BLaER1 (cell line): Measurements from ENCODE around the gene CSF2RB.

ENCODE experiments used
- H3K27ac ChIP-seq: shearing (Covaris generic); formaldehyde crosslinking; 2 replicates; pipeline ENCODE4 v1.8.1; 2022
- H3K27me3 ChIP-seq: shearing (Covaris generic); formaldehyde crosslinking; 2 replicates; pipeline ENCODE4 v1.8.1; 2022
- H3K36me3 ChIP-seq: shearing (Covaris generic); formaldehyde crosslinking; 2 replicates; pipeline ENCODE4 v1.8.1; 2022
- H3K4me1 ChIP-seq: shearing (Covaris generic); formaldehyde crosslinking; 2 replicates; pipeline ENCODE4 v1.8.1; 2022
- H3K4me2 ChIP-seq: shearing (Covaris generic); formaldehyde crosslinking; 2 replicates; pipeline ENCODE4 v1.8.1; 2022
- H3K4me3 ChIP-seq: shearing (Covaris generic); formaldehyde crosslinking; 2 replicates; pipeline ENCODE4 v1.8.1; 2022
- H3K9ac ChIP-seq: shearing (Covaris generic); formaldehyde crosslinking; 2 replicates; pipeline ENCODE4 v1.8.1; 2022
- H3K9me3 ChIP-seq: shearing (Covaris generic); formaldehyde crosslinking; 2 replicates; pipeline ENCODE4 v1.8.1; 2022
- H4K20me1 ChIP-seq: shearing (Covaris generic); formaldehyde crosslinking; 2 replicates; pipeline ENCODE4 v1.8.1; 2022
- Cebpa-rat ChIP-seq: shearing (Covaris generic); IDR thresholded peaks from 2 replicates; pipeline ENCODE4 v1.8.1; 2022

CSF2RB gene

DNA sequence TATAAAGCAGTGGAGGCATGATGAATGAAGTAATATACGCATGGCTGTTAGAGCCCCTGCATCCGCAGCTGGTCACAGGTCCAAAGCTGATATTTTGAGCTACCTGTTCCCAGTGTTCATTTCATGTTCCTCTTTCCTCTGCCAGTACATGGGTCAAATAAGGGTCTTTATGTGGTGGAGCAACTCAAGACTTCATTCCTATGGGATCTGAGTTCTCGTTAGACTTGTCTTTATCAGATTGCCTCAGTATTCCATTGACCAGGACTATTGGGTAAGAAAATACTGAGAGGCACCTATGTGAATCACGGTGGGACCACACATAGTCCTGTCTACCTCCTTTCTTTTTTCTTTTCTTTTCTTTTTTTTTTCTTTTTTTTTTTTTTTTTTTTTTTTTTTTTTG is 27.4 kb upstream of the CSF2RB start:
- Histone ChIP-seq H3K36me3 (no peaks in the 10 kb centered on the region), H4K20me1 (no peaks in the 10 kb centered on the region), H3K27me3 (no peaks in the 10 kb centered on the region), H3K9ac (no peak overlapping the region), H3K4me2 (no peak overlapping the region), H3K4me1 (no peaks in the 10 kb centered on the region), H3K27ac (no peak overlapping the region), H3K9me3 (peaks cover 26% of the 10 kb centered on the region), H3K4me3 (no peak overlapping the region)
- TF ChIP-seq Cebpa-rat, result no peak

DNA sequence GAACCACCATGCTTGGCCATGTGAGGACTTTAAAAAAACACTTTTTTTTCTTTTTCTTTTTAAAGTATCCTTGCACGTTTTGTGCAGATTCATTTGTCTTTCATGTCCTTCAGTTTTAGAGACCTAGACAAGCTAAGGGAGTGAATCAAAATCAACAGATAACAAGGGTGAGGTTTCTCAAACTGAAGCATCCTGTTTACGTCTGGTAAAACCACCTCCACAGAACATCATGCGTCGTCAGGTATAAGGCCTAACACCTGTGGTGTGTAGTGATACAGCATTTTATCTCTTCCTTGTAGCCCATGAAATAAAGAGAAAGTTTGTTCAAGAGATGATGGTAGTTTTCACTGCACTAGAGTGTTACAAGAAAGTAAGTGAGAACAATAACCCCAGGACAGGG is 26.3 kb upstream of the CSF2RB start:
- no peak overlapping the region for H3K4me2 ChIP-seq
- H4K20me1 ChIP-seq, result no peaks in the 10 kb centered on the region
- no peaks in the 10 kb centered on the region for H3K27me3 ChIP-seq
- peaks cover 14% of the 10 kb centered on the region for H3K9me3 ChIP-seq
- no peak overlapping the region for H3K9ac ChIP-seq
- TF ChIP-seq Cebpa-rat, result no peak
- H3K27ac ChIP-seq, result no peak overlapping the region
- H3K4me3 ChIP-seq, result no peak overlapping the region
- no peaks in the 10 kb centered on the region for H3K4me1 ChIP-seq
- no peaks in the 10 kb centered on the region for H3K36me3 ChIP-seq

- Histone ChIP-seq H3K36me3 (no peaks in the 10 kb centered on the region), H3K9me3 (peaks cover 16% of the 10 kb centered on the region), H3K4me2 (no peak overlapping the region), H3K9ac (no peak overlapping the region), H3K4me1 (no peaks in the 10 kb centered on the region), H4K20me1 (no peaks in the 10 kb centered on the region), H3K27ac (no peak overlapping the region), H3K4me3 (no peak overlapping the region), H3K27me3 (no peaks in the 10 kb centered on the region)
- TF ChIP-seq Cebpa-rat, result no peak
These were observed 21.8 kb upstream of the CSF2RB start for GRCh38 chr22:36891646-36892045.

DNA sequence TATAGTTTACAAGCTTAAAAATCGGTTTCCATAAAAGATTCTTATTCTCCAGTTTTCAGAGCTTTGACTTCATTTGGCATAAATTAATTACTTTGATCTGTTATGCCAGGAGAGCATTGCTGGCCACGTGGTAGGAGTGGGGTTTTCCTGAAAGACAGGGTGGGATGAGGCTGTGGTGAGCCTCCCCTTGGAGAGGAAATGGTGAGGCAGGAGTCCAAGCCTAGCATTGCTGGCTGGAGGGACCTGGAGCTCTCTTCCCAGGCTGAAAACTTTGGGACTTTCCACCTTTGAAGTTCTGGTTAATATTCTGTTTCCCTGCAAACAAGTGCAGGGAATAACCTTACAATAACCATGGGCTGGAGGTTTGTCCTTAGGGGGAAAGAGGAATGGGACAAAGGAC is 21.1 kb upstream of the CSF2RB start:
- Histone ChIP-seq H3K27me3 (no peaks in the 10 kb centered on the region), H3K4me2 (no peak overlapping the region), H4K20me1 (no peaks in the 10 kb centered on the region), H3K9me3 (peaks cover 19% of the 10 kb centered on the region), H3K4me3 (no peak overlapping the region), H3K36me3 (no peaks in the 10 kb centered on the region), H3K27ac (no peak overlapping the region), H3K4me1 (no peaks in the 10 kb centered on the region), H3K9ac (no peak overlapping the region)
- TF ChIP-seq Cebpa-rat, result no peak

DNA sequence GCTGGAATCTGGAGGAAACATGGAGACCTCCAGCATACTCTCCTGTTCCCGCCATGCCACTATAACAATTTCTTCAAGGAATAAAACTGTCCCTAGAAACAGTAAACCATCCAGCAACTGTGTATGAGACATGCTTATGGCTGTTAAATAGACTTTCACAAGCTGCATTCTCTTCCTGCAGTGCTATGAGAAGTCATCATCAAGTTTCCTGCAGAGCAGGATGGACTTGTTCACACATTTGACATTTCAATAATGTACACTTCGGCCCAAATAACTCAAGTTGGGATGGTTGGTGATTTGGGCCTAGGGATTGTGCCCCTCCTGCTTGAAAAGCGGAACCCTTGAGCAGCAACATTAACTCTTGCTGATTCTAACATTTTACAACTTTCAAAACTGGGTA is 20.2 kb upstream of the CSF2RB start:
- Histone ChIP-seq H3K36me3 (no peaks in the 10 kb centered on the region), H3K9me3 (peaks cover 19% of the 10 kb centered on the region), H3K4me2 (no peak overlapping the region), H3K9ac (no peak overlapping the region), H4K20me1 (no peaks in the 10 kb centered on the region), H3K4me1 (peaks cover 6% of the 10 kb centered on the region; the same call in 1 of the 2 replicates), H3K27ac (no peak overlapping the region), H3K27me3 (no peaks in the 10 kb centered on the region), H3K4me3 (no peak overlapping the region)
- TF ChIP-seq Cebpa-rat, result no peak

DNA sequence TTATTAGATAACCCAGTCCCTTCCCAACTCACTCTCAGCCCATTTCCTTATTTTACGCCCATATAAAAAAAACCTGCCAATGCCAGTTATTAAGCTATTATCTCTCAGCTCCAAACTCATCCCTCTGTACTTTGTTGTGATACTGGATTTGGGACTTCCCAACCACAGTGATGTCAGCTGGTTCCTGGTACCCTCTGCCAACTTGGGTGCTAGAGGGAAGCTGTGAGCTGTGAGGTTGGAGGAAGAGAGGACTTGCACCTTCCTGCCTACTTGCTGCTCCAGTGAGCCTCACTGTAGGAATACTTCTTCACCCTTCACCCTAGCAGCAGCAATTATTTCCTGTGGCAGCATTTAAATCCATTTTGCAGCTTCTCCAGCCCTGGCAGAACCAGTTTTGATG is 19.2 kb upstream of the CSF2RB start:
- Histone ChIP-seq H3K4me3 (no peak overlapping the region), H3K27ac (no peak overlapping the region), H4K20me1 (no peaks in the 10 kb centered on the region), H3K36me3 (no peaks in the 10 kb centered on the region), H3K9ac (no peak overlapping the region), H3K27me3 (no peaks in the 10 kb centered on the region), H3K4me2 (no peak overlapping the region), H3K9me3 (peaks cover 25% of the 10 kb centered on the region), H3K4me1 (peaks cover 6% of the 10 kb centered on the region; the same call in 1 of the 2 replicates)
- TF ChIP-seq Cebpa-rat, result no peak

- no peak overlapping the region for H3K27ac ChIP-seq
- no peaks in the 10 kb centered on the region for H3K36me3 ChIP-seq
- no peak overlapping the region for H3K4me2 ChIP-seq
- no peak overlapping the region for H3K9ac ChIP-seq
- H3K4me3 ChIP-seq, result no peak overlapping the region
- H4K20me1 ChIP-seq, result no peaks in the 10 kb centered on the region
- H3K9me3 ChIP-seq, result peaks cover 32% of the 10 kb centered on the region
- H3K27me3 ChIP-seq, result no peaks in the 10 kb centered on the region
- TF ChIP-seq Cebpa-rat, result no peak
- H3K4me1 ChIP-seq, result peaks cover 38% of the 10 kb centered on the region
These were observed 15.8 kb upstream of the CSF2RB start for GRCh38 chr22:36897611-36898010.

GRCh38 chr22:36898690-36899089 is 14.7 kb upstream of the CSF2RB start:
- Histone ChIP-seq H3K4me2 (no peak overlapping the region), H4K20me1 (no peaks in the 10 kb centered on the region), H3K27me3 (no peaks in the 10 kb centered on the region), H3K36me3 (no peaks in the 10 kb centered on the region), H3K4me1 (peaks cover 46% of the 10 kb centered on the region), H3K4me3 (no peak overlapping the region), H3K9ac (no peak overlapping the region), H3K9me3 (peaks cover 42% of the 10 kb centered on the region), H3K27ac (no peak overlapping the region)
- no peak for TF ChIP-seq Cebpa-rat

GRCh38 chr22:36899498-36899897 is 13.9 kb upstream of the CSF2RB start:
- Histone ChIP-seq H4K20me1 (no peaks in the 10 kb centered on the region), H3K27me3 (no peaks in the 10 kb centered on the region), H3K9ac (no peak overlapping the region), H3K27ac (no peak overlapping the region), H3K4me1 (peaks cover 46% of the 10 kb centered on the region), H3K4me2 (peak overlapping the region; percentile 80; the same call in 1 of the 2 replicates), H3K9me3 (peaks cover 47% of the 10 kb centered on the region), H3K4me3 (no peak overlapping the region), H3K36me3 (no peaks in the 10 kb centered on the region)
- TF ChIP-seq Cebpa-rat, result no peak

GRCh38 chr22:36900225-36900624 is 13.2 kb upstream of the CSF2RB start:
- Histone ChIP-seq H3K4me1 (peaks cover 46% of the 10 kb centered on the region), H3K27ac (peak overlapping the region; percentile 88), H3K4me2 (peak overlapping the region; percentile 80), H3K9me3 (peaks cover 45% of the 10 kb centered on the region), H3K9ac (peak overlapping the region; percentile 73), H3K27me3 (no peaks in the 10 kb centered on the region), H3K36me3 (no peaks in the 10 kb centered on the region), H4K20me1 (no peaks in the 10 kb centered on the region), H3K4me3 (no peak overlapping the region)
- TF ChIP-seq Cebpa-rat, result no peak

DNA sequence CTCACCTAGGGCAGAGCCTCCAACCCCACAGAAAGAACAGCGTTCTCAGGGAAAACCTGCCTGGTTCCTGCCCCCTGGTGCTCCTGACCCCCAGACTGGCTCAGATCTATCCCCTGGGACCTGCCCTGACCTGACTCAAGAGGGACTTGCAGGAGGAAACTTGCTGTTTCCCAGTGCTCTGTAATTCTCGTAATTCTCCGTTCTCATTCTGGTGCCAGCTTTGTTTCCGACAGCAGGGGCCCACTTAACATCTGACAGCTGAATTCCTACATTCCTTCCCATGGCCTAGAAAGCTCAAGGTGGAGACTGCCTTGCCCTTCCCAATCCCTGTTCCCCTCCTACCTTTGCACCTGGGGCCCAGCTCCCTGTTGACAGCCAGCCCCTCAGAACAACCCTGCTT is 12.5 kb upstream of the CSF2RB start:
- Histone ChIP-seq H3K4me3 (0 out of 2 replicates have a peak overlapping the region, but pooled peaks have one; percentile 19), H3K27ac (peak overlapping the region; percentile 88), H3K36me3 (no peaks in the 10 kb centered on the region), H3K9me3 (peaks cover 38% of the 10 kb centered on the region), H3K4me1 (peaks cover 46% of the 10 kb centered on the region), H3K4me2 (peak overlapping the region; percentile 80), H3K9ac (peak overlapping the region; percentile 73), H4K20me1 (no peaks in the 10 kb centered on the region), H3K27me3 (no peaks in the 10 kb centered on the region)
- no peak for TF ChIP-seq Cebpa-rat
